HEK293 (cell line): Measurements from ENCODE around the gene ALOXE3.

Experiments used
- CTCF ChIA-PET: fragments of 350-600 bp; formaldehyde crosslinking; extraction: SDS; loops from one replicate; lab custom pipeline; 2021; ENCODE audit warnings: antibody characterized with exemption; lab: Yijun Ruan, JAX
- POLR2A ChIA-PET: fragments of 300-600 bp; formaldehyde crosslinking; extraction: SDS; loops from one replicate; lab custom pipeline; 2020; ENCODE audit warnings: antibody characterized with exemption, inconsistent platforms; lab: Yijun Ruan, JAX
- H3K27ac ChIP-seq: fragments of 200-500 bp; sonication (Bioruptor generic); 2 replicates; pipeline ENCODE4 v1.5.1; 2014; ENCODE audit warnings: low read depth, low read length, control low read depth, inconsistent platforms; ENCODE audit errors: extremely low read depth
- H3K36me3 ChIP-seq, 2 experiments: fragments of 200-500 bp in 1 of 2; sonication (Bioruptor generic) in 1 of 2; 1 replicate in 1 of 2; 2 replicates in 1 of 2; pipeline ENCODE4 v1.5.1; 2014 to 2017; ENCODE audit warnings: inconsistent platforms in 2 of 2, low read length in 2 of 2; ENCODE audit not compliant: control insufficient read depth in 2 of 2, insufficient read depth in 1 of 2
- H3K4me1 ChIP-seq: fragments of 200-500 bp; sonication (Bioruptor generic); 2 replicates; pipeline ENCODE4 v1.5.1; 2014; ENCODE audit warnings: mild to moderate bottlenecking, low read length, inconsistent platforms; ENCODE audit not compliant: control insufficient read depth, insufficient read depth
- H3K4me3 ChIP-seq: 2 replicates; pipeline ENCODE4 v1.5.1; 2011; ENCODE audit warnings: low read depth, mild to moderate bottlenecking, control low read depth, low read length, moderate library complexity
- H3K9me3 ChIP-seq: fragments of 200-500 bp; sonication (Bioruptor generic); 2 replicates; pipeline ENCODE4 v1.5.1; 2014; ENCODE audit warnings: low read depth, low read length, inconsistent platforms; ENCODE audit not compliant: control insufficient read depth, insufficient read depth
- BCL11A ChIP-seq: fragments of 450-650 bp; formaldehyde crosslinking; IDR thresholded peaks from 2 replicates; pipeline ENCODE4 v1.5.1; 2016; ENCODE audit warnings: low read depth, missing biosample characterization, missing genetic modification characterization
- KLF10 ChIP-seq: fragments of 450-650 bp; IDR thresholded peaks from 2 replicates; pipeline ENCODE4 v1.5.1; 2018; ENCODE audit warnings: missing biosample characterization, mild to moderate bottlenecking, missing genetic modification characterization
- KLF17 ChIP-seq: fragments of 450-650 bp; formaldehyde crosslinking; IDR thresholded peaks from 2 replicates; pipeline ENCODE4 v1.5.1; 2016; ENCODE audit warnings: missing biosample characterization, missing genetic modification characterization
- SP3 ChIP-seq: fragments of 450-650 bp; formaldehyde crosslinking; IDR thresholded peaks from 2 replicates; pipeline ENCODE4 v1.5.1; 2016; ENCODE audit warnings: missing biosample characterization, missing genetic modification characterization
- SP7 ChIP-seq: fragments of 450-650 bp; formaldehyde crosslinking; IDR thresholded peaks from 2 replicates; pipeline ENCODE4 v1.5.1; 2016; ENCODE audit warnings: missing biosample characterization, missing genetic modification characterization
- ZBTB17 ChIP-seq: fragments of 450-650 bp; formaldehyde crosslinking; IDR thresholded peaks from 2 replicates; pipeline ENCODE4 v1.5.1; 2016; ENCODE audit warnings: missing biosample characterization, missing genetic modification characterization
- ZNF146 ChIP-seq: fragments of 450-650 bp; formaldehyde crosslinking; IDR thresholded peaks from 2 replicates; pipeline ENCODE4 v1.5.1; 2016; ENCODE audit warnings: missing biosample characterization, missing genetic modification characterization
- ZNF24 ChIP-seq: fragments of 450-650 bp; formaldehyde crosslinking; IDR thresholded peaks from 2 replicates; pipeline ENCODE4 v1.5.1; 2016; ENCODE audit warnings: missing biosample characterization, missing genetic modification characterization
- ZNF335 ChIP-seq: fragments of 450-650 bp; formaldehyde crosslinking; conservative IDR thresholded peaks from 2 replicates; pipeline ENCODE4 v1.5.1; 2016; ENCODE audit warnings: missing biosample characterization, missing genetic modification characterization
- ZNF341 ChIP-seq: fragments of 450-650 bp; formaldehyde crosslinking; IDR thresholded peaks from 2 replicates; pipeline ENCODE4; 2016; ENCODE audit warnings: low read depth, missing biosample characterization, missing genetic modification characterization
- ZNF623 ChIP-seq: fragments of 450-650 bp; formaldehyde crosslinking; IDR thresholded peaks from 2 replicates; pipeline ENCODE4 v1.5.1; 2016; ENCODE audit warnings: missing biosample characterization, missing genetic modification characterization
- ZNF658 ChIP-seq: fragments of 450-650 bp; formaldehyde crosslinking; IDR thresholded peaks from 2 replicates; pipeline ENCODE4; 2016; ENCODE audit warnings: missing biosample characterization, missing genetic modification characterization
- ZNF747 ChIP-seq: fragments of 450-650 bp; formaldehyde crosslinking; IDR thresholded peaks from 2 replicates; pipeline ENCODE4 v1.5.1; 2016; ENCODE audit warnings: missing biosample characterization, missing genetic modification characterization
- TF ChIP-seq, protein P1 (sequence below): fragments of 450-650 bp; formaldehyde crosslinking; IDR thresholded peaks from 2 replicates; pipeline ENCODE4 v1.5.1; 2017; ENCODE audit warnings: missing biosample characterization, missing genetic modification characterization
- TF ChIP-seq, protein P2 (sequence below): fragments of 450-650 bp; formaldehyde crosslinking; IDR thresholded peaks from 2 replicates; pipeline ENCODE4 v1.5.1; 2016; ENCODE audit warnings: missing biosample characterization, missing genetic modification characterization
- TF ChIP-seq, protein P3 (sequence below): fragments of 450-650 bp; formaldehyde crosslinking; IDR thresholded peaks from 2 replicates; pipeline ENCODE4 v1.5.1; 2016; ENCODE audit warnings: missing biosample characterization, missing genetic modification characterization
- TF ChIP-seq, protein P4 (sequence below): fragments of 450-650 bp; formaldehyde crosslinking; IDR thresholded peaks from 2 replicates; pipeline ENCODE4 v1.5.1; 2016; ENCODE audit warnings: missing biosample characterization, missing genetic modification characterization

ALOXE3 gene

GRCh38 chr17:8081876-8082275 is 36.4 kb downstream of the ALOXE3 start:
- CTCF ChIA-PET, result interaction anchor here (12.5 to 27.3 kb wide), 4 partner anchors 5 to 23 kb away, joined by 214 to 561 read pairs (median 288); partner anchors contain the start of gene ALOX12B
- POLR2A ChIA-PET, result no interaction called here
- peaks cover 0 to 5% of the 10 kb centered on the region in 2 experiments; a peak in 1 of 3 replicates for H3K36me3 ChIP-seq
- H3K4me3 ChIP-seq, result no peak overlapping the region
- TF ChIP-seq ZNF623 (tag by site-specific recombination) (0 out of 2 replicates have a peak, but pooled peaks have one; percentile 14), ZBTB17 (peak; percentile 59), ZNF146 (tag by site-specific recombination) (peak; percentile 85)
- TF ChIP-seq, protein P1, sequence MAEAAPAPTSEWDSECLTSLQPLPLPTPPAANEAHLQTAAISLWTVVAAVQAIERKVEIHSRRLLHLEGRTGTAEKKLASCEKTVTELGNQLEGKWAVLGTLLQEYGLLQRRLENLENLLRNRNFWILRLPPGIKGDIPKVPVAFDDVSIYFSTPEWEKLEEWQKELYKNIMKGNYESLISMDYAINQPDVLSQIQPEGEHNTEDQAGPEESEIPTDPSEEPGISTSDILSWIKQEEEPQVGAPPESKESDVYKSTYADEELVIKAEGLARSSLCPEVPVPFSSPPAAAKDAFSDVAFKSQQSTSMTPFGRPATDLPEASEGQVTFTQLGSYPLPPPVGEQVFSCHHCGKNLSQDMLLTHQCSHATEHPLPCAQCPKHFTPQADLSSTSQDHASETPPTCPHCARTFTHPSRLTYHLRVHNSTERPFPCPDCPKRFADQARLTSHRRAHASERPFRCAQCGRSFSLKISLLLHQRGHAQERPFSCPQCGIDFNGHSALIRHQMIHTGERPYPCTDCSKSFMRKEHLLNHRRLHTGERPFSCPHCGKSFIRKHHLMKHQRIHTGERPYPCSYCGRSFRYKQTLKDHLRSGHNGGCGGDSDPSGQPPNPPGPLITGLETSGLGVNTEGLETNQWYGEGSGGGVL (tag by site-specific recombination), result no peak
- H3K9me3 ChIP-seq, result no peaks in the 10 kb centered on the region; the same call in 1 of the 2 replicates
- no peak overlapping the region for H3K27ac ChIP-seq
- peaks cover 7% of the 10 kb centered on the region for H3K4me1 ChIP-seq

- Histone ChIP-seq H3K27ac (no peak overlapping the region), H3K36me3 (peaks cover 0 to 5% of the 10 kb centered on the region in 2 experiments; a peak in 1 of 3 replicates), H3K4me3 (no peak overlapping the region), H3K4me1 (peaks cover 7% of the 10 kb centered on the region), H3K9me3 (no peaks in the 10 kb centered on the region; the same call in 1 of the 2 replicates)
- TF ChIP-seq, protein P2, sequence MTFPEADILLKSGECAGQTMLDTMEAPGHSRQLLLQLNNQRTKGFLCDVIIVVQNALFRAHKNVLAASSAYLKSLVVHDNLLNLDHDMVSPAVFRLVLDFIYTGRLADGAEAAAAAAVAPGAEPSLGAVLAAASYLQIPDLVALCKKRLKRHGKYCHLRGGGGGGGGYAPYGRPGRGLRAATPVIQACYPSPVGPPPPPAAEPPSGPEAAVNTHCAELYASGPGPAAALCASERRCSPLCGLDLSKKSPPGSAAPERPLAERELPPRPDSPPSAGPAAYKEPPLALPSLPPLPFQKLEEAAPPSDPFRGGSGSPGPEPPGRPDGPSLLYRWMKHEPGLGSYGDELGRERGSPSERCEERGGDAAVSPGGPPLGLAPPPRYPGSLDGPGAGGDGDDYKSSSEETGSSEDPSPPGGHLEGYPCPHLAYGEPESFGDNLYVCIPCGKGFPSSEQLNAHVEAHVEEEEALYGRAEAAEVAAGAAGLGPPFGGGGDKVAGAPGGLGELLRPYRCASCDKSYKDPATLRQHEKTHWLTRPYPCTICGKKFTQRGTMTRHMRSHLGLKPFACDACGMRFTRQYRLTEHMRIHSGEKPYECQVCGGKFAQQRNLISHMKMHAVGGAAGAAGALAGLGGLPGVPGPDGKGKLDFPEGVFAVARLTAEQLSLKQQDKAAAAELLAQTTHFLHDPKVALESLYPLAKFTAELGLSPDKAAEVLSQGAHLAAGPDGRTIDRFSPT (tag by site-specific recombination), result 0 out of 2 replicates have a peak, but pooled peaks have one; percentile 14
- no peak for TF ChIP-seq ZNF24 (tag by site-specific recombination)
- TF ChIP-seq, protein P3, sequence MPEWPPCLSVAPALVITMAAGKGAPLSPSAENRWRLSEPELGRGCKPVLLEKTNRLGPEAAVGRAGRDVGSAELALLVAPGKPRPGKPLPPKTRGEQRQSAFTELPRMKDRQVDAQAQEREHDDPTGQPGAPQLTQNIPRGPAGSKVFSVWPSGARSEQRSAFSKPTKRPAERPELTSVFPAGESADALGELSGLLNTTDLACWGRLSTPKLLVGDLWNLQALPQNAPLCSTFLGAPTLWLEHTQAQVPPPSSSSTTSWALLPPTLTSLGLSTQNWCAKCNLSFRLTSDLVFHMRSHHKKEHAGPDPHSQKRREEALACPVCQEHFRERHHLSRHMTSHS (tag by site-specific recombination), result no peak
- ChIA-PET CTCF (interaction anchor here (0.7 to 27.3 kb wide), 9 partner anchors 8 to 233 kb away, joined by 3 to 561 read pairs (median 3); partner anchors contain the start of gene ALOX12B), POLR2A (no interaction called here)
Measured at GRCh38 chr17:8080799-8081219, 37.5 kb downstream of the ALOXE3 start.

DNA sequence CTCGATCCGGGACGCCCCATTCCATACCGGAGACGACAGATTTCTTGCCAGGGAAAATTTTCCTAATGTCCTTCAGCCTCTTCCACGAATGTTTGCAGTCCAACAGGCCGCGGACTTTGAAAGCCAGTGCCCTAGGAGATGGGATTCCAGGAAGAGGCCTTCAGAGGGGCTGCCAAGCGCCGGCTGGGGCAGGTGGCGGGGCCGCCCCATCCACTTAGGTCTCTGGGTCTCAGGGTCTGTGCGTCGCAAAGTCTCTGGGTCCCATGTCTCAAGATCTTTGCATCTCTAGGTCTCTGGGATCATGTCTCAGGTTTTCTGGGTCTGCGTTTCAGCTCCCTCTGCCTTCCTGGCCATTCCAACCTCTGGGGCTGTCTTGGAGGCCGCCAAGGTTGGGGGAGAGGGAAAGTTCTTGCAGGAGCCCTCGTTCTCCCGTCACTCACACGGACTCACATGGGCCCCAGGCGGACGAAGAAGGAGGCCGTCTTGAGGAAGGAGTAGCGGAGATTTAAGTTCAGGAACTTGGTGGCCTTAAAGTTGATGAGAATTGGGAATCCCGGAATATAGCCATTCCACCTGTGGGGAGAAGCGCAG is 38.0 kb downstream of the ALOXE3 start:
- CTCF ChIA-PET, result interaction anchor here (0.6 to 27.3 kb wide), 12 partner anchors 8 to 233 kb away, joined by 3 to 561 read pairs (median 6); partner anchors contain the start of gene ALOX12B
- Histone ChIP-seq H3K4me1 (peaks cover 7% of the 10 kb centered on the region), H3K36me3 (peaks cover 0 to 5% of the 10 kb centered on the region in 2 experiments; a peak in 1 of 3 replicates), H3K9me3 (no peaks in the 10 kb centered on the region; the same call in 1 of the 2 replicates), H3K27ac (peak overlapping the region; percentile 32; the same call in 1 of the 2 replicates), H3K4me3 (peak overlapping the region; percentile 55)
- POLR2A ChIA-PET, result interaction anchor here (1.0 to 1.3 kb wide), 2 partner anchors 39 to 235 kb away, joined by 3 to 7 read pairs; no protein-coding TSS in a partner anchor
- TF ChIP-seq SP7 (tag by site-specific recombination), result no peak
- peak; percentile 59 for TF ChIP-seq ZNF341 (tag by site-specific recombination)
- no peak; the same call in 1 of the 2 replicates for TF ChIP-seq SP3 (tag by site-specific recombination)
- TF ChIP-seq ZNF747, result no peak
- TF ChIP-seq ZNF658 (tag by site-specific recombination), result no peak
- TF ChIP-seq KLF10, result no peak
- TF ChIP-seq BCL11A, result no peak
- TF ChIP-seq ZNF335 (tag by site-specific recombination), result peak; percentile 79
- TF ChIP-seq, protein P4, sequence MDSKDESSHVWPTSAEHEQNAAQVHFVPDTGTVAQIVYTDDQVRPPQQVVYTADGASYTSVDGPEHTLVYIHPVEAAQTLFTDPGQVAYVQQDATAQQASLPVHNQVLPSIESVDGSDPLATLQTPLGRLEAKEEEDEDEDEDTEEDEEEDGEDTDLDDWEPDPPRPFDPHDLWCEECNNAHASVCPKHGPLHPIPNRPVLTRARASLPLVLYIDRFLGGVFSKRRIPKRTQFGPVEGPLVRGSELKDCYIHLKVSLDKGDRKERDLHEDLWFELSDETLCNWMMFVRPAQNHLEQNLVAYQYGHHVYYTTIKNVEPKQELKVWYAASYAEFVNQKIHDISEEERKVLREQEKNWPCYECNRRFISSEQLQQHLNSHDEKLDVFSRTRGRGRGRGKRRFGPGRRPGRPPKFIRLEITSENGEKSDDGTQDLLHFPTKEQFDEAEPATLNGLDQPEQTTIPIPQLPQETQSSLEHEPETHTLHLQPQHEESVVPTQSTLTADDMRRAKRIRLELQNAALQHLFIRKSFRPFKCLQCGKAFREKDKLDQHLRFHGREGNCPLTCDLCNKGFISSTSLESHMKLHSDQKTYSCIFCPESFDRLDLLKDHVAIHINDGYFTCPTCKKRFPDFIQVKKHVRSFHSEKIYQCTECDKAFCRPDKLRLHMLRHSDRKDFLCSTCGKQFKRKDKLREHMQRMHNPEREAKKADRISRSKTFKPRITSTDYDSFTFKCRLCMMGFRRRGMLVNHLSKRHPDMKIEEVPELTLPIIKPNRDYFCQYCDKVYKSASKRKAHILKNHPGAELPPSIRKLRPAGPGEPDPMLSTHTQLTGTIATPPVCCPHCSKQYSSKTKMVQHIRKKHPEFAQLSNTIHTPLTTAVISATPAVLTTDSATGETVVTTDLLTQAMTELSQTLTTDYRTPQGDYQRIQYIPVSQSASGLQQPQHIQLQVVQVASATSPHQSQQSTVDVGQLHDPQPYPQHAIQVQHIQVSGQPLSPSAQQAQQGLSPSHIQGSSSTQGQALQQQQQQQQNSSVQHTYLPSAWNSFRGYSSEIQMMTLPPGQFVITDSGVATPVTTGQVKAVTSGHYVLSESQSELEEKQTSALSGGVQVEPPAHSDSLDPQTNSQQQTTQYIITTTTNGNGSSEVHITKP (tag by site-specific recombination), result no peak
- no peak for TF ChIP-seq KLF17
